ENCODE results near the gene PRKN. TPM values are rescaled to one million over a fixed set of nuclear protein-coding genes. Genes with fewer than 3 reads are reported as not detected.
"Not testable (repeated sequence)": the region's sequence is repeated elsewhere in the genome, so short reads cannot be mapped to it uniquely, and the experiment has no call there.

The PRKN gene
- total RNA-seq, 2 donors from 2014 or later = 10.7 to 21.2 TPM

DNA sequence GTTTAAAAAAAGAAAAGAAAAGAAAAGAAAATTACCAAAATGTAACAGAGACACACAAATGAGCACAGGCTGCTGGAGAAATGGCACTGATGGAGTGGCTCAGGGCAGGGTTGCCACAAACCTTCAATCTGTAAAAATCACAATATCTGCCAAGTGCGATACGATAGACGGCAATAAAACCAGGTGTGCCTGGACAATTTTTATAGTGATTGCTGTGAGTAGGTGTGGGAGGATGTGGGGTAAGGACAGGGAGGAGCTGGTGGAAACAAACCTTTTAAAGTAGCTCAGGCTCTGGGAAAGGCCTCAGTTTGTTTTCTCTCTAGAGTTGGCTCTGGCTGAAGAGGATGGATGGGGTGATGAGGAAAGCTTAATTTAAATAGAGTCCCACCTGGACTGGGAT, 861.0 kb downstream of the PRKN start:
- intact Hi-C loops (cut with DNase I) = no loop called here
- H3K4me1 ChIP-seq (replicated peaks) = no peaks in the 10 kb centered on the region
- no peak for DNase-seq (ENCODE audit: low spot score)

DNA sequence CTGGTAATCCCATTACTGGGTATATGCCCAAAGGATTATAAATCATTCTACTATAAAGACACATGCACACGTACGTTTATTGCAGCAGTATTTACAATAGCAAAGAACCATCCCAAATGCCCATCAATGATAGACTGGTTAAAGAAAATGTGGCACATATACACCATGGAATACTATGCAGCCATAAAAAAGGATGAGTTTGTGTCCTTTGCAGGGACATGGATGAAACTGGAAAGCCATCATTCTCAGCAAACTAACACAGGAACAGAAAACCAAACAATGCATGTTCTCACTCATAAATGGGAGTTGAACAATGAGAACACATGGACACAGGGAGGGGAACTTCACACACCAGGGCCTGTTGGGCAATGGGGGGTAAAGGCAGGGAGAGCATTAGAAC, 866.5 kb downstream of the PRKN start:
- H3K9me3 ChIP-seq; H3K27ac ChIP-seq; H3K36me3 ChIP-seq; H3K4me1 ChIP-seq (replicated peaks); H3K27me3 ChIP-seq (replicated peaks; ENCODE audit: insufficient read depth); DNase-seq (ENCODE audit: low spot score); intact Hi-C loops (cut with DNase I); H3K4me3 ChIP-seq: not testable (repeated sequence)
- WGBS = 71% methylated on average over 2 of the region's 2 CpGs

More for the DNA sequence above, 861.0 kb downstream of the PRKN start:
- Histone ChIP-seq H3K36me3 (no peaks in the 10 kb centered on the region), H3K27ac (no peak overlapping the region), H3K27me3 (replicated peaks; ENCODE audit: insufficient read depth) (no peaks in the 10 kb centered on the region), H3K4me3 (no peak overlapping the region), H3K9me3 (no peaks in the 10 kb centered on the region)
- TF ChIP-seq, protein P1, sequence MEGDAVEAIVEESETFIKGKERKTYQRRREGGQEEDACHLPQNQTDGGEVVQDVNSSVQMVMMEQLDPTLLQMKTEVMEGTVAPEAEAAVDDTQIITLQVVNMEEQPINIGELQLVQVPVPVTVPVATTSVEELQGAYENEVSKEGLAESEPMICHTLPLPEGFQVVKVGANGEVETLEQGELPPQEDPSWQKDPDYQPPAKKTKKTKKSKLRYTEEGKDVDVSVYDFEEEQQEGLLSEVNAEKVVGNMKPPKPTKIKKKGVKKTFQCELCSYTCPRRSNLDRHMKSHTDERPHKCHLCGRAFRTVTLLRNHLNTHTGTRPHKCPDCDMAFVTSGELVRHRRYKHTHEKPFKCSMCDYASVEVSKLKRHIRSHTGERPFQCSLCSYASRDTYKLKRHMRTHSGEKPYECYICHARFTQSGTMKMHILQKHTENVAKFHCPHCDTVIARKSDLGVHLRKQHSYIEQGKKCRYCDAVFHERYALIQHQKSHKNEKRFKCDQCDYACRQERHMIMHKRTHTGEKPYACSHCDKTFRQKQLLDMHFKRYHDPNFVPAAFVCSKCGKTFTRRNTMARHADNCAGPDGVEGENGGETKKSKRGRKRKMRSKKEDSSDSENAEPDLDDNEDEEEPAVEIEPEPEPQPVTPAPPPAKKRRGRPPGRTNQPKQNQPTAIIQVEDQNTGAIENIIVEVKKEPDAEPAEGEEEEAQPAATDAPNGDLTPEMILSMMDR (IDR thresholded peaks at IDR 0.05) = no peak
- TF ChIP-seq POLR2A (IDR thresholded peaks at IDR 0.05) = no peak
- 63% methylated on average over 3 of the region's 3 CpGs for WGBS

DNA sequence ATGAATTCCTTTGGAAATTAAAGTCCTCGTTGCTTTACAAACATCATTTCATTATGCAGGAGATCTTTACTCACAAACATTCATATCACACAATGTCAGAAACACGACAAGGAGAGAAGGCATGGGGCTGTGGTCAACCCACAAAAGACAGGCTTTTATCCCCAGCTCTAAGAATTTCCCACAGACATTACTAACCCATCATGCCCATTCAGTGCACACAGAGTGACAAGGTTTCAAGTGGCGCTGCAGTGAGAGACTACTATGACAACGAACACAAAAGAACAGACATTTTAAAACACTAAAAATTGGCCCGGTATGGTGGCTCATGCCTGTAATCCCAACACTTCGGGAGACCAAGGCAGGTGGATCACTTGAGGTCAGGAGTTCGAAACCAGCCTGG, 873.9 kb downstream of the PRKN start:
- H3K36me3 ChIP-seq = no peaks in the 10 kb centered on the region
- no peaks in the 10 kb centered on the region for H3K27me3 ChIP-seq (replicated peaks; ENCODE audit: insufficient read depth)
- no peak overlapping the region for H3K4me3 ChIP-seq
- intact Hi-C loops (cut with DNase I) = no loop called here
- no peak overlapping the region for H3K27ac ChIP-seq
- WGBS = 79% methylated on average over 7 of the region's 7 CpGs
- DNase-seq (ENCODE audit: low spot score) = no peak
- H3K9me3 ChIP-seq = no peaks in the 10 kb centered on the region
- H3K4me1 ChIP-seq (replicated peaks) = no peaks in the 10 kb centered on the region
- no peak for TF ChIP-seq POLR2AphosphoS5 (IDR thresholded peaks at IDR 0.05)
- TF ChIP-seq POLR2A (IDR thresholded peaks at IDR 0.05) = no peak
- TF ChIP-seq, protein P1 (IDR thresholded peaks at IDR 0.05) = no peak

DNA sequence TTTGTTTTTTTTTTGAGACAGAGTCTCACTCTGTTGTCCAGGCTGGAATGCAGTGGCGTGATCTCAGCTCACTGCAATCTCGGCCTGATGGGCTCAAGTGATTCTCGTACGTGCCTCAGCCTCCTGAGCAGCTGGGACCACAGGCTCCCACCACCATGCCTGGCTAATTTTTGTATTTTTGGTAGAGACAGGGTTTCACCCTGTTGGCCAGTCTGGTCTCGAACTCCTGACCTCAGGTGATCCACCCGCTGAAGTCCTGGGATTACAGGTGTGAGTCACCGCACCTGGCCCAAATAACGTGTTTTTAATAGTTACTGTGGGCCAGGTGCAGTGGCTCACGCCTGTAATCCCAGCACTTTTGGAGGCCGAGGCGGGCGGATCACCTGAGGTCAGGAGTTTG, 876.1 kb downstream of the PRKN start:
- DNase-seq (ENCODE audit: low spot score); H3K9me3 ChIP-seq; H3K4me1 ChIP-seq (replicated peaks); H3K27ac ChIP-seq; H3K4me3 ChIP-seq; H3K36me3 ChIP-seq; H3K27me3 ChIP-seq (replicated peaks; ENCODE audit: insufficient read depth); intact Hi-C loops (cut with DNase I): not testable (repeated sequence)
- 95% methylated on average over 12 of the region's 12 CpGs for WGBS

DNA sequence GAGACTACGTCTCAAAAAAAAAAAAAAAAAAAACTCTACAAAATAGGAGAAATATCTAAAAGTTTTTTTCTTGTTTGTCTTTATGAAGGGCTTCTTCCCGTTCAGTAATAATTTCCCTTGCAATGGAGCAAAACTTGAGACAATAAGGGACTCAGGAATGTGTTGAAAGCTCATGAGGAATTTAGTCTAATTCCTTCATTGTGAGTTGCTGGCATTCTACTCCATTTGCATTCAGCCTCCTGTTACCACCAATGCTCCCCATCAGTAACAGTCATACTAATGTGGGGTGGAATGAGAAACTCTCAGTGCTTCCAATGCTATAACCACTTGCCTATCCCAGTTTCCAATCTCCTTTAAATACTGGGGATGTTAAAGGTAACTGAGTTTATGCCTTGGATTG, 877.0 kb downstream of the PRKN start:
- H3K36me3 ChIP-seq = no peaks in the 10 kb centered on the region
- intact Hi-C loops (cut with DNase I) = no loop called here
- H3K4me1 ChIP-seq (replicated peaks) = no peaks in the 10 kb centered on the region
- WGBS = 87% methylated on average over 2 of the region's 2 CpGs
- no peaks in the 10 kb centered on the region for H3K9me3 ChIP-seq
- TF ChIP-seq POLR2AphosphoS5 (IDR thresholded peaks at IDR 0.05) (no peak), POLR2A (IDR thresholded peaks at IDR 0.05) (no peak)
- TF ChIP-seq, protein P1 (IDR thresholded peaks at IDR 0.05) = no peak
- no peaks in the 10 kb centered on the region for H3K27me3 ChIP-seq (replicated peaks; ENCODE audit: insufficient read depth)
- DNase-seq (ENCODE audit: low spot score) = no peak
- H3K4me3 ChIP-seq = no peak overlapping the region
- no peak overlapping the region for H3K27ac ChIP-seq

DNA sequence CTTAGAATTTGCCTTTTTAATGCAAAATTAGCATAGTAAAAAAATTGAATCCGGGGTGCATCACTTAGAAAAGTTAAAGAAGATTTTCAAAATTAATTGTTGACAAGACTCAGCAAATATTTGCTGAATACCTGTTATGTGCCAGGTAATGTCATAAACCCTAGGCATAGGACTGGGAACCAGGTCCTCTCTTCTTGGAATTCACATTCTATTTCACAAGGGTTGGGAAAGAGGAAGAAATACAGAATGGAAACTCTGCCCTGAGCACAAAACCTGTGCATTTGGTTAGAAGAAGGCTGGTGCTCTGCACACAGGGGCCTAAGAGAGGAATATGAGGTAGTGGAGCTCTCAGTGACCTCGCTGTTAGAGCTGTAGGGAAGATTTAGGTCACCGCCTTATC, 879.9 kb downstream of the PRKN start:
- Histone ChIP-seq H3K27me3 (replicated peaks; ENCODE audit: insufficient read depth) (no peaks in the 10 kb centered on the region), H3K36me3 (no peaks in the 10 kb centered on the region), H3K4me3 (no peak overlapping the region), H3K27ac (no peak overlapping the region), H3K4me1 (replicated peaks) (no peaks in the 10 kb centered on the region), H3K9me3 (no peaks in the 10 kb centered on the region)
- DNase-seq (ENCODE audit: low spot score) = no peak
- no peak for TF ChIP-seq POLR2AphosphoS5 (IDR thresholded peaks at IDR 0.05)
- no peak for TF ChIP-seq POLR2A (IDR thresholded peaks at IDR 0.05)
- TF ChIP-seq, protein P1 (IDR thresholded peaks at IDR 0.05) = no peak
- intact Hi-C loops (cut with DNase I) = no loop called here
- WGBS = 76% methylated on average over 3 of the region's 3 CpGs
